ENCODE results near the gene FHIP1B. TPM values are rescaled to one million over a fixed set of nuclear protein-coding genes. Genes with fewer than 3 reads are reported as not detected.

Gene FHIP1B
- polyA plus RNA-seq, 1 donor from 2014 or later, result 14.9 TPM

GRCh38 chr11:6200975-6201374 is 33.5 kb downstream of the FHIP1B start:
- H3K9me3 Mint-ChIP-seq, result no peaks in the 10 kb centered on the region
- peak overlapping the region in 1 of 3 donors; percentile 32 for H3K27ac Mint-ChIP-seq
- H3K36me3 Mint-ChIP-seq, result peaks cover 4% of the 10 kb centered on the region
- H3K4me3 Mint-ChIP-seq, result peak overlapping the region in 1 of 4 donors; percentile 4
- H3K4me1 Mint-ChIP-seq, result peaks cover 0 to 14% (median 8%) of the 10 kb centered on the region in 3 donors
- no peaks in the 10 kb centered on the region for H3K27me3 Mint-ChIP-seq

GRCh38 chr11:6199174-6199810 is 35.1 kb downstream of the FHIP1B start, which contains the start of gene OR52W1:
TSS of gene OR52W1 (plus strand) at chr11:6199224. CDS start at chr11:6199224, 0 bp downstream.
- Mint-ChIP-seq H3K27ac (no peak within 1 kb of the TSS), H3K9me3 (no peaks in the 10 kb centered on the region), H3K4me3 (no peak within 1 kb of the TSS), H3K36me3 (peaks cover 4% of the 10 kb centered on the region), H3K27me3 (no peaks in the 10 kb centered on the region), H3K4me1 (peaks cover 0 to 13% (median 8%) of the 10 kb centered on the region in 3 donors)

DNA sequence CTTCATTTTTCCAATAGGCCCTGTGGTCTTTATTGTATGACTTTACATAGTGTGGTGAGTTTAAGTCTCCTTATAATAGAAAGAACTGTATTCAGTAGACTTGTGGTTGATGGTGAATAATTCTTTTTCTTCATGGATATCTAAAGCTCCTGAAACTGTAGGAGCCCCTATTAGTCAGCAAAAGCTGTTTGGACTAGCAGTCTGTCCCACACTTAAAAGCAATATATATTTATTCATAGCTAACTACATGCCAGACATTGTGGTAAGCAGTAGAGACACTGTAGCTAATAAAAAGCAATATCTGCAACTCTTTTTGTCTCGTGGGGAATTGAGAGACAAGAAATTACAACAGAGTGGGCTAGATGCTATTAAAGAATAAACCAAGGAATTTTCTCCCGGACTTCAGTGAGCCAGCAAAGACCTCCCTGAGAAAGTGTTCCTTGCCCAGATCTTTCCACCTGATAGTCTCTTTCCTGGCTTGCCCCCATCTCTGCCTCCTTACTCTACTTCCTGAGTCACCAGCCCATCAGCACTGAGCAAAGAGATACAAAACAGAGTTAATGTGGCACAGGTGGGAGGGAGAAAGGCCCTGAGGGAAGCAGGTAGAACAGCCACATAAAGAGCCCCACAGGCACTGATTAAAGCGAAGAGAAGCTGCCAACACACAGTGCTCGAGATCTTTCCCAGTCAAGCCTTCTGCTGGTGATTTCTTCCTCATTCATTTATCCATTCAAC is 36.8 kb downstream of the FHIP1B start:
- Mint-ChIP-seq H3K27me3 (no peaks in the 10 kb centered on the region), H3K27ac (no peak overlapping the region), H3K4me1 (peaks cover 0 to 1% (median 0%) of the 10 kb centered on the region in 3 donors), H3K36me3 (peaks cover 4% of the 10 kb centered on the region), H3K9me3 (no peaks in the 10 kb centered on the region), H3K4me3 (no peak overlapping the region)

GRCh38 chr11:6196396-6196795 is 38.0 kb downstream of the FHIP1B start:
- Mint-ChIP-seq H3K27ac (no peak overlapping the region), H3K4me1 (peaks cover 0 to 1% (median 0%) of the 10 kb centered on the region in 3 donors), H3K4me3 (no peak overlapping the region), H3K36me3 (peaks cover 4% of the 10 kb centered on the region), H3K9me3 (no peaks in the 10 kb centered on the region), H3K27me3 (no peaks in the 10 kb centered on the region)

DNA sequence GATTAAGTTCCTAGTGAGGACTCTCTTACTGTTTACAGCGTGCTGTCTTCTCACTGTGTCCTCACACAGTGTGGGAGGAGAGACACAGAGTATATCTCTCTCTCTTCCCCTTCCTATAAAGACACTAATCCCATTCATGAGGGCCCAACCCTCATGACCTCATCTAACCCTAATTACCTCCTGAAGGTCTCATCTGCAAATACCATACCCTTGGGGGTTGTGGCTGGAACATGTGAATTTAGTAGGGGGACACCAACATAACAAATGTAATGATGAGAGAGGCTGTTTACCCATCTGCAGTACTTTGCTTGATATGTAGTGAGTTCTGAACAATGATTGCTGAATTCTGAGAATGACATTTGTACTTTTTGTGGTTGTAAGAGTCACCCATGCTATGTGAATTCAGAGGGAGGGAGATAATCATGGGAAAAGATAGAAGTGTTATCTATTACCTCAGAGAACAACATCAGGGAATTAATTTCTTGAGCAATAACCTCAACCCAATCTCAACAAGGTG is 40.3 kb downstream of the FHIP1B start:
- H3K4me1 Mint-ChIP-seq, result peaks cover 0 to 1% (median 0%) of the 10 kb centered on the region in 3 donors
- H3K4me3 Mint-ChIP-seq, result no peak overlapping the region
- H3K27me3 Mint-ChIP-seq, result no peaks in the 10 kb centered on the region
- no peak overlapping the region for H3K27ac Mint-ChIP-seq
- H3K9me3 Mint-ChIP-seq, result no peaks in the 10 kb centered on the region
- H3K36me3 Mint-ChIP-seq, result no peaks in the 10 kb centered on the region

GRCh38 chr11:6191742-6192141 is 42.7 kb downstream of the FHIP1B start:
- no peaks in the 10 kb centered on the region for H3K9me3 Mint-ChIP-seq
- no peaks in the 10 kb centered on the region for H3K36me3 Mint-ChIP-seq
- H3K4me1 Mint-ChIP-seq, result peaks cover 0 to 1% (median 0%) of the 10 kb centered on the region in 3 donors
- no peaks in the 10 kb centered on the region for H3K27me3 Mint-ChIP-seq
- no peak overlapping the region for H3K4me3 Mint-ChIP-seq
- no peak overlapping the region for H3K27ac Mint-ChIP-seq

GRCh38 chr11:6175440-6175839 is 59.0 kb downstream of the FHIP1B start:
- H3K36me3 Mint-ChIP-seq, result peaks cover 3% of the 10 kb centered on the region
- no peak overlapping the region for H3K27ac Mint-ChIP-seq
- peaks cover 0 to 8% (median 2%) of the 10 kb centered on the region in 3 donors for H3K9me3 Mint-ChIP-seq
- no peak overlapping the region for H3K4me3 Mint-ChIP-seq
- H3K4me1 Mint-ChIP-seq, result peaks cover 0 to 2% (median 0%) of the 10 kb centered on the region in 3 donors
- peaks cover 10% of the 10 kb centered on the region for H3K27me3 Mint-ChIP-seq

DNA sequence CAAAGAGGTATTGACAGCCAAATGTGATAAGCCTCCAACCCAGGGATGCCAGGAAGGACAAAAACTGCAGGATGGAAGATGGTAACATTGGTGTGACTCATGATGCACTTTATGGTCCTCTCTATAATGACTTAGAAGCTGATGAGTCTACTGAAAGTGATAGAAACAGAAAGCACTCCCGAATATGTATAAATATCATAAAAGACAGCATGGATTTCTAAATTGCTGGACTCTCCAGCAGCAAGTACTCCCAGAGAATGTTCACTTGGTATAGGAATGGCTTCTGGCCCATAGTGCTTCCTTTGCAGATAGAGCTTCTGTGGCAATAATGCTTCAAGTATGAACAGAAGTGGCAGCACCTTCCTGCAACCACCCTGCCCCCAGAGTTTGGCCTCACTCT is 64.2 kb downstream of the FHIP1B start, which contains the start of gene OR52B2:
OR52B2 (minus strand) TSS at position 101 of the 400 bp plus-strand sequence; CDS start at position 101, 0 bp downstream.
- H3K4me1 Mint-ChIP-seq, result no peaks in the 10 kb centered on the region
- no peak within 1 kb of the TSS for H3K27ac Mint-ChIP-seq
- H3K9me3 Mint-ChIP-seq, result peaks cover 0 to 5% (median under 1%) of the 10 kb centered on the region in 3 donors
- H3K4me3 Mint-ChIP-seq, result peak within 1 kb of the TSS in 1 of 4 donors; percentile 25
- H3K36me3 Mint-ChIP-seq, result peaks cover 4% of the 10 kb centered on the region
- H3K27me3 Mint-ChIP-seq, result peaks cover 11% of the 10 kb centered on the region

Other genes starting within 250 kb of the FHIP1B start
- not detected for gene OR52L1, start 247.7 kb downstream of the FHIP1B start, polyA plus RNA-seq
- not detected for gene OR56A4, start 227.7 kb downstream of the FHIP1B start, polyA plus RNA-seq
- gene OR56A1, start 203.9 kb downstream of the FHIP1B start, polyA plus RNA-seq, result not detected
- gene OR56B4, start 127.0 kb downstream of the FHIP1B start, polyA plus RNA-seq, result not detected
- not detected for gene OR52B2, start 64.3 kb downstream of the FHIP1B start, polyA plus RNA-seq
- not detected for gene OR52W1, start 35.4 kb downstream of the FHIP1B start, polyA plus RNA-seq
- not detected for gene C11orf42, start 29.1 kb downstream of the FHIP1B start, polyA plus RNA-seq
- gene CNGA4, start 4.5 kb upstream of the FHIP1B start, polyA plus RNA-seq, result not detected
- gene CCKBR, start 25.2 kb upstream of the FHIP1B start, polyA plus RNA-seq, result not detected
- not detected for gene CAVIN3, start 85.9 kb upstream of the FHIP1B start, polyA plus RNA-seq
- gene SMPD1, start 155.8 kb upstream of the FHIP1B start, polyA plus RNA-seq, result 4.9 TPM
- gene APBB1, start 184.5 kb upstream of the FHIP1B start, polyA plus RNA-seq, result 21.4 TPM
- 0.46 TPM for gene HPX, start 206.4 kb upstream of the FHIP1B start, polyA plus RNA-seq
- 0.61 TPM for gene TRIM3, start 239.3 kb upstream of the FHIP1B start, polyA plus RNA-seq
- gene ARFIP2, start 246.7 kb upstream of the FHIP1B start, polyA plus RNA-seq, result 36.3 TPM
- gene TIMM10B, start 246.9 kb upstream of the FHIP1B start, polyA plus RNA-seq, result 25.4 TPM